ENCODE results near the gene RHD. TPM values are rescaled to one million over a fixed set of nuclear protein-coding genes. Genes with fewer than 3 reads are reported as not detected.
"Not testable (repeated sequence)": the region's sequence is repeated elsewhere in the genome, so short reads cannot be mapped to it uniquely, and the experiment has no call there.

The RHD gene
- total RNA-seq, 1 experiment from 2014 or later, result not detected

GRCh38 chr1:25360596-25361581 lies 88.6 kb downstream of the RHD start:
- Histone ChIP-seq H3K27me3 (no peaks in the 10 kb centered on the region), H3K36me3 (peaks cover 47% of the 10 kb centered on the region), H3K4me3 (no peak overlapping the region), H3K9me3 (no peaks in the 10 kb centered on the region)
- DNase-seq, result peak; percentile 77

- H3K36me3 ChIP-seq, result peaks cover 39% of the 10 kb centered on the region
- no peaks in the 10 kb centered on the region for H3K9me3 ChIP-seq
- no peaks in the 10 kb centered on the region for H3K27me3 ChIP-seq
- H3K4me3 ChIP-seq, result no peak overlapping the region
- no peak for DNase-seq
Measured at GRCh38 chr1:25361901-25362300, 89.6 kb downstream of the RHD start.

GRCh38 chr1:25362634-25363559 lies 90.6 kb downstream of the RHD start:
- H3K27me3 ChIP-seq, H3K4me3 ChIP-seq, H3K9me3 ChIP-seq, DNase-seq: not testable (repeated sequence)
- H3K36me3 ChIP-seq, result peaks cover 31% of the 10 kb centered on the region

GRCh38 chr1:25369241-25369640 lies 96.9 kb downstream of the RHD start:
- H3K36me3 ChIP-seq, result no peaks in the 10 kb centered on the region
- no peak overlapping the region for H3K4me3 ChIP-seq
- no peaks in the 10 kb centered on the region for H3K27me3 ChIP-seq
- H3K9me3 ChIP-seq, result no peaks in the 10 kb centered on the region
- no peak for DNase-seq

GRCh38 chr1:25369691-25370271 lies 97.5 kb downstream of the RHD start:
- not testable (repeated sequence) for H3K9me3 ChIP-seq, H3K4me3 ChIP-seq, H3K27me3 ChIP-seq, DNase-seq, H3K36me3 ChIP-seq

- H3K4me3 ChIP-seq, H3K9me3 ChIP-seq, H3K36me3 ChIP-seq, H3K27me3 ChIP-seq: not testable (repeated sequence)
- DNase-seq, result peak; percentile 72
Measured at GRCh38 chr1:25371757-25372156, 99.4 kb downstream of the RHD start.

GRCh38 chr1:25378367-25378766 lies 106.1 kb downstream of the RHD start:
- H3K36me3 ChIP-seq, H3K4me3 ChIP-seq, DNase-seq, H3K9me3 ChIP-seq, H3K27me3 ChIP-seq: not testable (repeated sequence)

Other genes with a start within 250 kb of the RHD start
- gene SYF2, start 40.0 kb upstream of the RHD start, total RNA-seq (2014; rRNA removed; shearing (Covaris generic); ENCODE audit: low replicate concordance), result 37.8 and 40.1 TPM in 2 replicates
- gene RSRP1, start 25.1 kb upstream of the RHD start, total RNA-seq (2014; rRNA removed; shearing (Covaris generic); ENCODE audit: low replicate concordance), result 36.4 and 44.5 TPM in 2 replicates
- 66.1 and 82.2 TPM in 2 replicates for gene TMEM50A, start 65.8 kb downstream of the RHD start, total RNA-seq (2014; rRNA removed; shearing (Covaris generic); ENCODE audit: low replicate concordance)
- gene RHCE, start 148.3 kb downstream of the RHD start, total RNA-seq (2014; rRNA removed; shearing (Covaris generic); ENCODE audit: low replicate concordance), result 0.36 TPM in 1 of 2 replicates, not detected in the other
- 22.6 and 25.8 TPM in 2 replicates for gene MACO1, start 158.4 kb downstream of the RHD start, total RNA-seq (2014; rRNA removed; shearing (Covaris generic); ENCODE audit: low replicate concordance)

All from MG63 (cell line).